A172 (cell line): Measurements from ENCODE around the gene GRK2. TPM values are rescaled to one million over a fixed set of nuclear protein-coding genes. Genes with fewer than 3 reads are reported as not detected.

Source experiments
- DNase-seq: peaks from one replicate; pipeline ENCODE4 v3.0.0-alpha.2; 2015; ENCODE audit warnings: low spot score
- total RNA-seq: library from RNA; depleted of rRNA; stranded (reverse); fragments of >200 nt; shearing (Covaris generic); gene quantifications from 2 replicates; pipeline ENCODE4 v1.2.3, GENCODE V29; 2014

Gene GRK2
- total RNA-seq, 1 experiment from 2014 or later = 44.6 TPM

- DNase-seq = no peak
Observed at GRCh38 chr11:67270256-67271204, 4.3 kb downstream of the GRK2 start.

GRCh38 chr11:67271205-67271540 lies 4.9 kb downstream of the GRK2 start:
- no peak for DNase-seq

GRCh38 chr11:67271541-67272284 lies 5.4 kb downstream of the GRK2 start:
- no peak for DNase-seq

- no peak for DNase-seq
Observed at GRCh38 chr11:67272327-67273259, 6.3 kb downstream of the GRK2 start.

- no peak for DNase-seq
Observed at GRCh38 chr11:67273260-67273990, 7.2 kb downstream of the GRK2 start.

GRCh38 chr11:67274768-67275605 lies 8.7 kb downstream of the GRK2 start:
- no peak for DNase-seq

- DNase-seq = no peak
Observed at GRCh38 chr11:67275606-67276409, 9.5 kb downstream of the GRK2 start.

- no peak for DNase-seq
Observed at GRCh38 chr11:67276781-67277230, 10.5 kb downstream of the GRK2 start.

- DNase-seq = peak; percentile 81
Observed at GRCh38 chr11:67277231-67277961, 11.1 kb downstream of the GRK2 start.

- DNase-seq = no peak
Observed at GRCh38 chr11:67278135-67278938, 12.1 kb downstream of the GRK2 start.

GRCh38 chr11:67278939-67279588 lies 12.8 kb downstream of the GRK2 start:
- no peak for DNase-seq

- DNase-seq = no peak
Observed at GRCh38 chr11:67279589-67280340, 13.5 kb downstream of the GRK2 start.

GRCh38 chr11:67280341-67280787 lies 14.1 kb downstream of the GRK2 start:
- no peak for DNase-seq

- no peak for DNase-seq
Observed at GRCh38 chr11:67280788-67281551, 14.7 kb downstream of the GRK2 start.

GRCh38 chr11:67281552-67282150 lies 15.4 kb downstream of the GRK2 start:
- DNase-seq = no peak
